HEK293 (cell line): ENCODE results near the gene NDRG4.
A peak's percentile ranks its signal among the peaks of the same experiment; 100 is the strongest.

Experiments used
- CTCF ChIP-seq: fragments of 450-650 bp; formaldehyde crosslinking; IDR thresholded peaks from 2 replicates; pipeline ENCODE4 v1.5.1; 2016; ENCODE audit warnings: missing biosample characterization, missing genetic modification characterization
- ELK4 ChIP-seq: IDR thresholded peaks from 2 replicates; pipeline ENCODE4 v1.6.1; 2011; ENCODE audit warnings: mild to moderate bottlenecking, low read depth, low read length, borderline replicate concordance
- PRDM6 ChIP-seq: fragments of 450-650 bp; formaldehyde crosslinking; IDR thresholded peaks from 2 replicates; pipeline ENCODE4 v1.5.1; 2017; ENCODE audit warnings: missing biosample characterization, missing genetic modification characterization
- SCRT1 ChIP-seq: fragments of 450-650 bp; formaldehyde crosslinking; IDR thresholded peaks from 2 replicates; pipeline ENCODE4 v1.5.1; 2016; ENCODE audit warnings: missing biosample characterization, missing genetic modification characterization, borderline replicate concordance
- ZBTB20 ChIP-seq: fragments of 450-650 bp; formaldehyde crosslinking; IDR thresholded peaks from 2 replicates; pipeline ENCODE4 v1.5.1; 2016; ENCODE audit warnings: missing biosample characterization, missing genetic modification characterization
- ZBTB48 ChIP-seq: fragments of 450-650 bp; formaldehyde crosslinking; IDR thresholded peaks from 2 replicates; pipeline ENCODE4 v1.5.1; 2016; ENCODE audit warnings: missing biosample characterization, missing genetic modification characterization
- ZBTB7A ChIP-seq: fragments of 450-650 bp; formaldehyde crosslinking; IDR thresholded peaks from 2 replicates; pipeline ENCODE4 v1.5.1; 2016; ENCODE audit warnings: low read depth, missing biosample characterization, missing genetic modification characterization
- ZFP41 ChIP-seq: fragments of 450-650 bp; formaldehyde crosslinking; IDR thresholded peaks from 2 replicates; pipeline ENCODE4 v1.5.1; 2016; ENCODE audit warnings: missing biosample characterization, missing genetic modification characterization, borderline replicate concordance
- ZNF133 ChIP-seq: fragments of 450-650 bp; formaldehyde crosslinking; IDR thresholded peaks from 2 replicates; pipeline ENCODE4 v1.5.1; 2016; ENCODE audit warnings: missing biosample characterization, missing genetic modification characterization
- ZNF2 ChIP-seq: fragments of 450-650 bp; formaldehyde crosslinking; IDR thresholded peaks from 2 replicates; pipeline ENCODE4 v1.5.1; 2016; ENCODE audit warnings: missing biosample characterization, missing genetic modification characterization
- ZNF248 ChIP-seq: fragments of 450-650 bp; formaldehyde crosslinking; IDR thresholded peaks from 2 replicates; pipeline ENCODE4 v1.5.1; 2017; ENCODE audit warnings: missing biosample characterization, missing genetic modification characterization
- ZNF274 ChIP-seq, 2 experiments: fragments of 200-500 bp in 1 of 2; fragments of 450-650 bp in 1 of 2; sonication (Bioruptor generic) in 1 of 2; formaldehyde crosslinking in 1 of 2; IDR thresholded peaks; 2 replicates each; pipeline versions ENCODE4 v1.5.1 to v1.6.1; 2014 to 2016; ENCODE audit warnings: borderline replicate concordance in 1 of 2, inconsistent platforms in 1 of 2, low read length in 1 of 2, missing biosample characterization in 1 of 2, missing genetic modification characterization in 1 of 2
- ZNF404 ChIP-seq: fragments of 450-650 bp; formaldehyde crosslinking; IDR thresholded peaks from 2 replicates; pipeline ENCODE4 v1.5.1; 2017; ENCODE audit warnings: missing biosample characterization, missing genetic modification characterization
- ZNF501 ChIP-seq: fragments of 450-650 bp; formaldehyde crosslinking; IDR thresholded peaks from 2 replicates; pipeline ENCODE4 v1.5.1; 2016; ENCODE audit warnings: missing biosample characterization, missing genetic modification characterization
- ZNF513 ChIP-seq: fragments of 450-650 bp; IDR thresholded peaks from 2 replicates; pipeline ENCODE4 v1.5.1; 2018; ENCODE audit warnings: missing biosample characterization, missing genetic modification characterization
- ZNF623 ChIP-seq: fragments of 450-650 bp; formaldehyde crosslinking; IDR thresholded peaks from 2 replicates; pipeline ENCODE4 v1.5.1; 2016; ENCODE audit warnings: missing biosample characterization, missing genetic modification characterization
- ZNF624 ChIP-seq: fragments of 450-650 bp; formaldehyde crosslinking; IDR thresholded peaks from 2 replicates; pipeline ENCODE4 v1.5.1; 2017; ENCODE audit warnings: missing biosample characterization, missing genetic modification characterization
- ZNF76 ChIP-seq: fragments of 450-650 bp; formaldehyde crosslinking; IDR thresholded peaks from 2 replicates; pipeline ENCODE4; 2016; ENCODE audit warnings: low read depth, missing biosample characterization, missing genetic modification characterization, borderline replicate concordance
- ZNF785 ChIP-seq: fragments of 450-650 bp; formaldehyde crosslinking; IDR thresholded peaks from 2 replicates; pipeline ENCODE4 v1.5.1; 2016; ENCODE audit warnings: missing biosample characterization, missing genetic modification characterization
- TF ChIP-seq, protein P1 (sequence below): fragments of 450-650 bp; formaldehyde crosslinking; IDR thresholded peaks from 2 replicates; pipeline ENCODE4 v1.5.1; 2016; ENCODE audit warnings: missing biosample characterization, missing genetic modification characterization
- TF ChIP-seq, protein P2 (sequence below): fragments of 450-650 bp; formaldehyde crosslinking; IDR thresholded peaks from 2 replicates; pipeline ENCODE4 v1.5.1; 2016; ENCODE audit warnings: missing biosample characterization, missing genetic modification characterization
- TF ChIP-seq, protein P3 (sequence below): fragments of 450-650 bp; IDR thresholded peaks from 2 replicates; pipeline ENCODE4 v1.5.1; 2018; ENCODE audit warnings: missing biosample characterization, mild to moderate bottlenecking, missing genetic modification characterization
- TF ChIP-seq, protein P4 (sequence below): fragments of 450-650 bp; formaldehyde crosslinking; IDR thresholded peaks from 2 replicates; pipeline ENCODE4 v1.5.1; 2016; ENCODE audit warnings: missing biosample characterization, missing genetic modification characterization

Gene NDRG4

DNA sequence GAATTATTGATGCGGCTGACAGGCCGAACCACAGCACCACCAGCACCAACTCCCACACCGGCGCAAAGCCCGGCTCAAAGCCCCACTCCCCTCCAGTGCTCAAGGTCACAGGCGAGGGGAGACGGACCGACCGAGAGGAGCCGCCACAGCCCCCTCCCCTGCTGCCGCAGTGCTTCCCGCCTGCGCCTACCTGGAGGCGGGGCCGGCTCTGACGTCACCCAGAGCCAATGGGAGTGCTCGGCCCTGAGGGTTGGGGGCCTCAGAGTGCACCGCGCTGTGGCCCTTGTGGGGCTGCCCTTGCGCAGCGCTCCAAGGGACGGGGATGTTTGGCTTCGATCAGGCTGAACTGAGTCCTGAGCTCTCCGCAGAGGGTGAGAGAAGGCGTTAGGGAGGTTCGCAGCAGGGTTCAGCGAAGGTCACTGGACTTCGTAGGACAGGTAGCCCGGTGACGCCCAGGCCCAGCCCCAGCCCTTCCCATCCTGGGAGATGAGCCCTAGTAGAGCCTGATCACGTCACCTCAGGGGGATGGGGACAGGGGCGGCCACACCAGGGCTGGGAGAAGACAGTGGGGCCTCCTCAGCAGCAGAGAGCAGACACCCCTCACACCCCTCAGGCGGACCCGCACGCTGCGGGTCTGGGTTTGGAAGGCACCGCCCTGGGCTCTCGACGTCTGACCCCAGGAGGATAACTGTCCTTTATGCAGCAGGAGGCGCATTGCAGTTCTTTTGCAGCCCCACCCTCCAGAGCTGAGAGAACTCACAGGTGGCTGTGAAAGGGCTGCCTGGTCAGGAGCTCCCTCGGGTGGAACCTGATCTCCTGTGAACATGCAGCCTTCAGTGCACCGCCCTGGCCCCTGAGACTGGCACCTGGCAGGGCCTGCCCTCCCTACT lies 1.5 kb downstream of the NDRG4 start (continued):
- peak; percentile 98 for TF ChIP-seq ZBTB48
- no peak for TF ChIP-seq ELK4
- TF ChIP-seq, protein P1, sequence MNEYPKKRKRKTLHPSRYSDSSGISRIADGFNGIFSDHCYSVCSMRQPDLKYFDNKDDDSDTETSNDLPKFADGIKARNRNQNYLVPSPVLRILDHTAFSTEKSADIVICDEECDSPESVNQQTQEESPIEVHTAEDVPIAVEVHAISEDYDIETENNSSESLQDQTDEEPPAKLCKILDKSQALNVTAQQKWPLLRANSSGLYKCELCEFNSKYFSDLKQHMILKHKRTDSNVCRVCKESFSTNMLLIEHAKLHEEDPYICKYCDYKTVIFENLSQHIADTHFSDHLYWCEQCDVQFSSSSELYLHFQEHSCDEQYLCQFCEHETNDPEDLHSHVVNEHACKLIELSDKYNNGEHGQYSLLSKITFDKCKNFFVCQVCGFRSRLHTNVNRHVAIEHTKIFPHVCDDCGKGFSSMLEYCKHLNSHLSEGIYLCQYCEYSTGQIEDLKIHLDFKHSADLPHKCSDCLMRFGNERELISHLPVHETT (tag by site-specific recombination) = 0 out of 2 replicates have a peak, but pooled peaks have one; percentile 6
- TF ChIP-seq, protein P2, sequence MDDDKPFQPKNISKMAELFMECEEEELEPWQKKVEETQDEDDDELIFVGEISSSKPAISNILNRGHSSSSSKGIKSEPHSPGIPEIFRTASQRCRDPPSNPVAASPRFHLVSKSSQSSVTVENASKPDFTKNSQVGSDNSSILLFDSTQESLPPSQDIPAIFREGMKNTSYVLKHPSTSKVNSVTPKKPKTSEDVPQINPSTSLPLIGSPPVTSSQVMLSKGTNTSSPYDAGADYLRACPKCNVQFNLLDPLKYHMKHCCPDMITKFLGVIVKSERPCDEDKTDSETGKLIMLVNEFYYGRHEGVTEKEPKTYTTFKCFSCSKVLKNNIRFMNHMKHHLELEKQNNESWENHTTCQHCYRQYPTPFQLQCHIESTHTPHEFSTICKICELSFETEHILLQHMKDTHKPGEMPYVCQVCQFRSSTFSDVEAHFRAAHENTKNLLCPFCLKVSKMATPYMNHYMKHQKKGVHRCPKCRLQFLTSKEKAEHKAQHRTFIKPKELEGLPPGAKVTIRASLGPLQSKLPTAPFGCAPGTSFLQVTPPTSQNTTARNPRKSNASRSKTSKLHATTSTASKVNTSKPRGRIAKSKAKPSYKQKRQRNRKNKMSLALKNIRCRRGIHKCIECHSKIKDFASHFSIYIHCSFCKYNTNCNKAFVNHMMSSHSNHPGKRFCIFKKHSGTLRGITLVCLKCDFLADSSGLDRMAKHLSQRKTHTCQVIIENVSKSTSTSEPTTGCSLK (tag by site-specific recombination) = no peak
- no peak for TF ChIP-seq ZNF501 (tag by site-specific recombination)
- no peak for TF ChIP-seq ZBTB7A (tag by site-specific recombination)
- TF ChIP-seq ZNF76 (tag by site-specific recombination) = peak; percentile 75; the same call in 1 of the 2 replicates
- no peak for TF ChIP-seq PRDM6 (tag by site-specific recombination)
- TF ChIP-seq ZNF404 (tag by site-specific recombination) = no peak
- TF ChIP-seq ZNF513 (tag by site-specific recombination) = no peak
- TF ChIP-seq ZNF623 (tag by site-specific recombination) = no peak
- TF ChIP-seq, protein P3, sequence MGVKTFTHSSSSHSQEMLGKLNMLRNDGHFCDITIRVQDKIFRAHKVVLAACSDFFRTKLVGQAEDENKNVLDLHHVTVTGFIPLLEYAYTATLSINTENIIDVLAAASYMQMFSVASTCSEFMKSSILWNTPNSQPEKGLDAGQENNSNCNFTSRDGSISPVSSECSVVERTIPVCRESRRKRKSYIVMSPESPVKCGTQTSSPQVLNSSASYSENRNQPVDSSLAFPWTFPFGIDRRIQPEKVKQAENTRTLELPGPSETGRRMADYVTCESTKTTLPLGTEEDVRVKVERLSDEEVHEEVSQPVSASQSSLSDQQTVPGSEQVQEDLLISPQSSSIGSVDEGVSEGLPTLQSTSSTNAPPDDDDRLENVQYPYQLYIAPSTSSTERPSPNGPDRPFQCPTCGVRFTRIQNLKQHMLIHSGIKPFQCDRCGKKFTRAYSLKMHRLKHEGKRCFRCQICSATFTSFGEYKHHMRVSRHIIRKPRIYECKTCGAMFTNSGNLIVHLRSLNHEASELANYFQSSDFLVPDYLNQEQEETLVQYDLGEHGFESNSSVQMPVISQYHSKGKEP (tag by site-specific recombination) = no peak
- no peak for TF ChIP-seq ZNF133 (tag by site-specific recombination)
- TF ChIP-seq ZNF248 (tag by site-specific recombination) = no peak
- no peak for TF ChIP-seq ZFP41 (tag by site-specific recombination)
- 0 out of 2 replicates have a peak, but pooled peaks have one; percentile 25 for TF ChIP-seq ZNF2
- TF ChIP-seq, protein P4, sequence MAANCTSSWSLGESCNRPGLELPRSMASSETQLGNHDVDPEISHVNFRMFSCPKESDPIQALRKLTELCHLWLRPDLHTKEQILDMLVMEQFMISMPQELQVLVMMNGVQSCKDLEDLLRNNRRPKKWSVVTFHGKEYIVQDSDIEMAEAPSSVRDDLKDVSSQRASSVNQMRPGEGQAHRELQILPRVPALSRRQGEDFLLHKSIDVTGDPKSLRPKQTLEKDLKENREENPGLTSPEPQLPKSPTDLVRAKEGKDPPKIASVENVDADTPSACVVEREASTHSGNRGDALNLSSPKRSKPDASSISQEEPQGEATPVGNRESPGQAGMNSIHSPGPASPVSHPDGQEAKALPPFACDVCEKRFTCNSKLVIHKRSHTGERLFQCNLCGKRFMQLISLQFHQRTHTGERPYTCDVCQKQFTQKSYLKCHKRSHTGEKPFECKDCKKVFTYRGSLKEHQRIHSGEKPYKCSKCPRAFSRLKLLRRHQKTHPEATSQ = no peak
- no peak for TF ChIP-seq ZNF785 (tag by site-specific recombination)
- peak; percentile 4; the same call in 1 of the 2 replicates for TF ChIP-seq CTCF (tag by site-specific recombination)
- TF ChIP-seq ZBTB20 (tag by site-specific recombination) = peak; percentile 99
- TF ChIP-seq ZNF624 (tag by site-specific recombination) = no peak
- no peak for TF ChIP-seq SCRT1
- TF ChIP-seq ZNF274 (IDR thresholded peaks at IDR 0.05; ENCODE audit: low read length) = no peak
- no peak for TF ChIP-seq ZNF274 (tag by site-specific recombination; IDR thresholded peaks at IDR 0.05; ENCODE audit: borderline replicate concordance)
